Skeletal muscle cell (primary cell): Measurements from ENCODE around the gene MAGIX.

Experiments used
- DNase-seq: peaks from one replicate; pipeline ENCODE4 v3.0.0-alpha.2; 2010; ENCODE audit warnings: low read depth
- H3K4me3 ChIP-seq: 2 replicates; pipeline ENCODE4 v1.5.1; 2011; ENCODE audit warnings: low read depth, mild to moderate bottlenecking, control low read depth, low read length, moderate library complexity

MAGIX gene

GRCh38 chrX:49199315-49199595 lies 36.7 kb downstream of the MAGIX start:
- no peak for DNase-seq
- H3K4me3 ChIP-seq = no peak overlapping the region

GRCh38 chrX:49199906-49200771 lies 37.6 kb downstream of the MAGIX start, which contains the start of gene SYP:
Gene SYP, minus strand, starts transcription at chrX:49200193. Its CDS starts 7 bp downstream, at chrX:49200186.
- DNase-seq = peak; percentile 53
- peak within 1 kb of the TSS; percentile 29 for H3K4me3 ChIP-seq

GRCh38 chrX:49202022-49202421 lies 39.5 kb downstream of the MAGIX start:
- no peak for DNase-seq
- no peak overlapping the region for H3K4me3 ChIP-seq

- DNase-seq = no peak
- H3K4me3 ChIP-seq = no peak overlapping the region
Observed at GRCh38 chrX:49203536-49203935, 41.0 kb downstream of the MAGIX start.

- no peak overlapping the region for H3K4me3 ChIP-seq
- DNase-seq = no peak
Observed at GRCh38 chrX:49204017-49204416, 41.5 kb downstream of the MAGIX start.

GRCh38 chrX:49204709-49205108 lies 42.2 kb downstream of the MAGIX start:
- no peak for DNase-seq
- H3K4me3 ChIP-seq = no peak overlapping the region

- no peak overlapping the region for H3K4me3 ChIP-seq
- no peak for DNase-seq
Observed at GRCh38 chrX:49205443-49205842, 42.9 kb downstream of the MAGIX start.

GRCh38 chrX:49206543-49206942 lies 44.0 kb downstream of the MAGIX start:
- DNase-seq = no peak
- H3K4me3 ChIP-seq = no peak overlapping the region

GRCh38 chrX:49208399-49208798 lies 45.8 kb downstream of the MAGIX start:
- no peak overlapping the region for H3K4me3 ChIP-seq
- DNase-seq = no peak

GRCh38 chrX:49209434-49210251 lies 47.1 kb downstream of the MAGIX start:
- no peak for DNase-seq
- no peak overlapping the region for H3K4me3 ChIP-seq

- no peak for DNase-seq
- H3K4me3 ChIP-seq = no peak overlapping the region
Observed at GRCh38 chrX:49210406-49210805, 47.8 kb downstream of the MAGIX start.

- no peak overlapping the region for H3K4me3 ChIP-seq
- no peak for DNase-seq
Observed at GRCh38 chrX:49211074-49211473, 48.5 kb downstream of the MAGIX start.

- no peak for DNase-seq
- no peak overlapping the region for H3K4me3 ChIP-seq
Observed at GRCh38 chrX:49212209-49212608, 49.7 kb downstream of the MAGIX start.

- no peak overlapping the region for H3K4me3 ChIP-seq
- DNase-seq = no peak
Observed at GRCh38 chrX:49212861-49213260, 50.3 kb downstream of the MAGIX start.

GRCh38 chrX:49214416-49214815 lies 51.9 kb downstream of the MAGIX start:
- no peak for DNase-seq

GRCh38 chrX:49214996-49215526 lies 52.5 kb downstream of the MAGIX start:
- no peak overlapping the region for H3K4me3 ChIP-seq
- DNase-seq = no peak

More at GRCh38 chrX:49214416-49214815, 51.9 kb downstream of the MAGIX start:
- H3K4me3 ChIP-seq = no peak overlapping the region
